ENCODE measurements around the gene TEKT2. TPM values are rescaled to one million over a fixed set of nuclear protein-coding genes. Genes with fewer than 3 reads are reported as not detected.

The TEKT2 gene
- total and polyA plus RNA-seq, 2 of the 8 experiments (the other 6 are each of a cell fraction or from before 2014, with no cell fraction given) = 1.6 to 1.7 TPM

DNA sequence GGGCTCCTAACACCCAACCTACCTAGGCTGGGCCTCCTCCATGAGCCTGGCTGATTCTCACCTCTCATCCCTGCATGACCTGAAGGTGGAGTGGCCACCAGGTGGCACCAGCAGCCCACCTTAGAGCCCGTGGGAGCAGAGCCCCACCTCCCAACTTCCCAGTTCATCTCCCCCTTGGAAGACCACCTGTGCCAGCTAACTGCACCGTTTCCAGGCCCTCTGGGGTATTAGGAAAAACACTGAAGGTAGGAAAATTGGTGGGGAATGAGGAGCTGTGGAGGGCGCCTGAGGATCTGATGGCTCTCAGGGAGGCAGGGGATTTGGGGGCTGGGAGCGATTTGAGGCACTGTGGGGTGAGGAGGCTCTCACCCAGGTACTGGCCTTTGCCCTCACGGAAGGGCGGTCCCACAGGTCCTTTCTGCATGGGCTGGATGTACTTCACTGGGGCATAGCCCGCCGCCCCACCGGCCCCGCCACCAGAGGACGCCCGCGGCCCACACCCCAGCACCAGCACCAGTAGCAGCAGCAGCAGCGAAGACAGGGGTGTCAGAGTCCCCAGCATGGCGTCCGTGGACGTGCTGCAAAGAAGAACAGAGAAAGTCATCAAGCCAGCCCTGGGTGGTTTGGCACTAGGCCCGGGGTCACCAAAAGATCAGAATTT, 15.9 kb downstream of the TEKT2 start (continued):
- TF ChIP-seq EP300 (IDR thresholded peaks at IDR 0.05; ENCODE audit: borderline replicate concordance in 1 of 2, low read depth in 2 of 2, low read length in 2 of 2) (no peak), KDM5A (IDR thresholded peaks at IDR 0.05; ENCODE audit: low read length) (no peak), SP4 (IDR thresholded peaks at IDR 0.05; ENCODE audit: low read length) (no peak), MAFK (IDR thresholded peaks at IDR 0.05; ENCODE audit: low read depth, low read length) (no peak), SIX5 (IDR thresholded peaks at IDR 0.05; ENCODE audit: low read depth, low read length) (no peak), CBX5 (IDR thresholded peaks at IDR 0.05; ENCODE audit: low read depth, low read length) (no peak), CHD2 (IDR thresholded peaks at IDR 0.05; ENCODE audit: low read length) (no peak)
